ENCODE measurements around the gene KIAA0232. TPM values are rescaled to one million over a fixed set of nuclear protein-coding genes. Genes with fewer than 3 reads are reported as not detected.

The KIAA0232 gene
- total RNA-seq, 4 donors from 2014 or later = 39.1 to 66.4 (median 60.4) TPM

- TF ChIP-seq POLR2A (IDR thresholded peaks at IDR 0.05) = no peak
- TF ChIP-seq CTCF (IDR thresholded peaks at IDR 0.05 in 4 of 5, conservative IDR thresholded peaks at IDR 0.05 in 1 of 5) = peak in 4 of 5 experiments; percentile 10 to 46 (median 34)
- peaks cover 25 to 40% of the 10 kb centered on the region in 2 donors for H3K4me1 ChIP-seq
- H3K27me3 ChIP-seq = no peaks in the 10 kb centered on the region
- in situ Hi-C loops (cut with MboI; ENCODE audit: low sequenced_read_pairs in 4 of 4) (loop anchor here in 2 of 4 donors (10.0 to 25.0 kb wide), 2 partner anchors 67 to 145 kb away; partner anchors contain the start of gene GRPEL1 (in 1 of the 2)), intact Hi-C loops (cut with DNase I; ENCODE audit: low total_unique reads) (no loop called here)
- H3K36me3 ChIP-seq = no peaks in the 10 kb centered on the region
- DNase-seq (peak; percentile 50 to 61), ATAC-seq (peak in 1 of 2 donors; percentile 29)
- H3K4me3 ChIP-seq = no peak overlapping the region
- H3K27ac ChIP-seq = peak overlapping the region; percentile 57 to 80 (median 73)
- H3K9me3 ChIP-seq = no peaks in the 10 kb centered on the region
These were observed 135.1 kb downstream of the KIAA0232 start for GRCh38 chr4:6917461-6918271.

- Histone ChIP-seq H3K27ac (peak overlapping the region; percentile 57 to 80 (median 73)), H3K9me3 (no peaks in the 10 kb centered on the region), H3K4me3 (no peak overlapping the region), H3K36me3 (peaks cover 0 to 2% of the 10 kb centered on the region in 2 donors), H3K4me1 (peaks cover 23 to 33% of the 10 kb centered on the region in 2 donors), H3K27me3 (no peaks in the 10 kb centered on the region)
- DNase-seq = no peak
- ATAC-seq = peak in 1 of 2 donors; percentile 17
- TF ChIP-seq CTCF (IDR thresholded peaks at IDR 0.05 in 4 of 5, conservative IDR thresholded peaks at IDR 0.05 in 1 of 5) (no peak), POLR2A (IDR thresholded peaks at IDR 0.05) (no peak)
- in situ Hi-C loops (cut with MboI; ENCODE audit: low sequenced_read_pairs in 4 of 4) = loop anchor here in 2 of 4 donors (10.0 to 25.0 kb wide), 2 partner anchors 66 to 144 kb away; partner anchors contain the start of gene GRPEL1 (in 1 of the 2)
- intact Hi-C loops (cut with DNase I; ENCODE audit: low total_unique reads) = no loop called here
These were observed 135.8 kb downstream of the KIAA0232 start for GRCh38 chr4:6918338-6918737.

GRCh38 chr4:6920171-6920570 is 137.6 kb downstream of the KIAA0232 start:
- in situ Hi-C loops (cut with MboI; ENCODE audit: low sequenced_read_pairs in 4 of 4) = loop anchor here in 1 of 4 donors (25.0 kb wide), 1 partner anchor 142 kb away; the partner anchor contains the start of gene GRPEL1

GRCh38 chr4:6923507-6923906 is 141.0 kb downstream of the KIAA0232 start:
- no peak for DNase-seq

More at GRCh38 chr4:6920171-6920570, 137.6 kb downstream of the KIAA0232 start:
- Histone ChIP-seq H3K4me3 (no peak overlapping the region), H3K36me3 (peaks cover 0 to 18% of the 10 kb centered on the region in 2 donors), H3K4me1 (peaks cover 32 to 43% of the 10 kb centered on the region in 2 donors), H3K9me3 (no peaks in the 10 kb centered on the region), H3K27me3 (no peaks in the 10 kb centered on the region), H3K27ac (no peak overlapping the region)
- no peak for ATAC-seq
- DNase-seq = no peak
- intact Hi-C loops (cut with DNase I; ENCODE audit: low total_unique reads) = no loop called here
- TF ChIP-seq POLR2A (IDR thresholded peaks at IDR 0.05) (no peak), CTCF (IDR thresholded peaks at IDR 0.05 in 4 of 5, conservative IDR thresholded peaks at IDR 0.05 in 1 of 5) (no peak)

More at GRCh38 chr4:6923507-6923906, 141.0 kb downstream of the KIAA0232 start:
- peaks cover 20 to 21% of the 10 kb centered on the region in 2 donors for H3K4me1 ChIP-seq
- TF ChIP-seq CTCF (IDR thresholded peaks at IDR 0.05 in 4 of 5, conservative IDR thresholded peaks at IDR 0.05 in 1 of 5) (no peak), POLR2A (IDR thresholded peaks at IDR 0.05) (no peak)
- H3K27ac ChIP-seq = peak overlapping the region; percentile 68 to 79 (median 75)
- no peaks in the 10 kb centered on the region for H3K9me3 ChIP-seq
- intact Hi-C loops (cut with DNase I; ENCODE audit: low total_unique reads) = no loop called here
- H3K4me3 ChIP-seq = no peak overlapping the region
- in situ Hi-C loops (cut with MboI; ENCODE audit: low sequenced_read_pairs in 4 of 4) = loop anchor here in 1 of 4 donors (25.0 kb wide), 1 partner anchor 139 kb away; the partner anchor contains the start of gene GRPEL1
- no peak for ATAC-seq
- H3K36me3 ChIP-seq = peaks cover 0 to 18% of the 10 kb centered on the region in 2 donors
- no peaks in the 10 kb centered on the region for H3K27me3 ChIP-seq
